NCI-H2171 treated with DMSO at 0.1 percent for 48 hours (cell line): Measurements from ENCODE around the gene CFAP46.
A peak's percentile ranks its signal among the peaks of the same experiment; 100 is the strongest.

Source experiments
- DNase-seq: peaks from one replicate; lab custom pipeline; 2025; lab: John Stamatoyannopoulos, UW

Gene CFAP46

GRCh38 chr10:132942101-132943057 lies at the start of gene CFAP46:
CFAP46 (minus strand) TSS chr10:132942570; CDS start chr10:132942484, 86 bp downstream.
- peak; percentile 21 for DNase-seq

DNA sequence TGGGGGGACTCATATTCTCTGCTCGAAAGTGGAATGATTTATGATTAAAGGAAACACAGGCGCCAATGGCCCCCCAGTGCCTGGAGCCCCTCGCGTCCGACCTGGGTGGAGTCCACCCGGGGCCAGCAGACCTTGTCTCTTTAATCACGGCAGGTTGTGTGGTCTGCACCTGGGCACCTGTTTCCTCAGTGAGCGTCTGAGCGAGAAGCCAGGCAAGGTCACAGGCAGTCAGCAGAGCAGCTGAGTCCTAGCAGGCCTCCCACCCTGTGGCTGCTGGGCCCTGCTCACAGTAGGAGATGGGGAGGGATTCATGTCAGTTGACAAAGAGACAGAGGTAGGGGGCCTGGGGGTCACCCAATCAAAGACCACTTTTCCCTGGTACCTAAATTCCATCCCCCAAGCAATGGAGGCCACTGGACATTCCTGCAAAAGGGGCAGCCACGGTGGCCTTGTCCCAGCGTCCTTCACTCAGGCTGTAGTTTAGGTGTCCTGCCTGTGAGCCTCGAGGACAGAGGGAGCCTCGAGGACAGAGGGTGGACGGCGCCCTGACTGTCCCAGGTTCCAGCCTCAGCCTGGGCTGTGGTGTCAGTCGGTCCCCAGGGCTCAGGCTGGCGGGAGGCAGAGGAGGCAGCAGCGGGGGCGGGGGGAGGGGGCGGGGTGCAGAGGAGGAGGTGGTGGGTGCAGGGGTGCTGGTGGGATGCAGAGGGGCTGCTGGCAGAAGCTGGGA lies 49.5 kb upstream of the CFAP46 start:
- no peak for DNase-seq

DNA sequence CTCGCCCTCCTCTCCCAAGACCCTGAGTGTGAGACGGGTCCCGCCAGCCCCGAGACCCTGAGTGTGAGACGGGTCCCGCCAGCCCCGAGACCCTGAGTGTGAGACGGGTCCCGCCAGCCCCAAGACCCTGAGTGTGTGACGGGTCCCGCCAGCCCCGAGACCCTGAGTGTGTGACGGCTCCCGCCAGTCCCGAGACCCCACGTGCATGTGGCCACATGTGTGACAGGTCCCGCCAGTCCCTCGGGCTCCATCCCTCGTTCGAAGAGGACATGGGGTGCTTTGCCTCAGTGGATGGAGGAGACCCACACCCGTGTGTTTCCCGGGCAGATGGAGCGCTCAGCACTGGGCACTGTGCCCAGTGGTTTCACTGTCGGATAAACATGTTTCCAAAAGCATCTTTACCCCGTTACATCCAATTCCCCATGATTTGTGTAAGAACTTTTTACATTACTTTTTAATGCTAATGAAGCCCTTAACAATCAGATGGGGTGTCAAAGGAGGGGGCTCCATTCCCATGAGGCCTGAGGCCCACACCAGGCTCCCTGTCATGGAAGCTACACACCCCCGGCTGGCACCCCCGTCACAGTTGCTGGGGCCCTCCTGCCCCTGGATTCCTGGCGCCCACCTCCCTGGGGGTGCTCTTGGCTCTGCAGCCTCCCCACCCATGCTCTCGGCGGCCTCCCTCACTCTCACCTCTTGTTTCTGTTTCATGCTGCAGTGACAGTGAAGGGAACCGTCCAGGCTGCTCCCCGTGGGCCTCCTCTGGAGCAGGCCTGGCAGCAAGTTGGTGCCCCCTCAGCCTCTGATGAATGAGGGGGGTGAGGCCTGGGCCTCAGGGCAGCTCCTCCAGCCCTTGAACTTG lies 48.5 kb upstream of the CFAP46 start:
- peak; percentile 56 for DNase-seq

DNA sequence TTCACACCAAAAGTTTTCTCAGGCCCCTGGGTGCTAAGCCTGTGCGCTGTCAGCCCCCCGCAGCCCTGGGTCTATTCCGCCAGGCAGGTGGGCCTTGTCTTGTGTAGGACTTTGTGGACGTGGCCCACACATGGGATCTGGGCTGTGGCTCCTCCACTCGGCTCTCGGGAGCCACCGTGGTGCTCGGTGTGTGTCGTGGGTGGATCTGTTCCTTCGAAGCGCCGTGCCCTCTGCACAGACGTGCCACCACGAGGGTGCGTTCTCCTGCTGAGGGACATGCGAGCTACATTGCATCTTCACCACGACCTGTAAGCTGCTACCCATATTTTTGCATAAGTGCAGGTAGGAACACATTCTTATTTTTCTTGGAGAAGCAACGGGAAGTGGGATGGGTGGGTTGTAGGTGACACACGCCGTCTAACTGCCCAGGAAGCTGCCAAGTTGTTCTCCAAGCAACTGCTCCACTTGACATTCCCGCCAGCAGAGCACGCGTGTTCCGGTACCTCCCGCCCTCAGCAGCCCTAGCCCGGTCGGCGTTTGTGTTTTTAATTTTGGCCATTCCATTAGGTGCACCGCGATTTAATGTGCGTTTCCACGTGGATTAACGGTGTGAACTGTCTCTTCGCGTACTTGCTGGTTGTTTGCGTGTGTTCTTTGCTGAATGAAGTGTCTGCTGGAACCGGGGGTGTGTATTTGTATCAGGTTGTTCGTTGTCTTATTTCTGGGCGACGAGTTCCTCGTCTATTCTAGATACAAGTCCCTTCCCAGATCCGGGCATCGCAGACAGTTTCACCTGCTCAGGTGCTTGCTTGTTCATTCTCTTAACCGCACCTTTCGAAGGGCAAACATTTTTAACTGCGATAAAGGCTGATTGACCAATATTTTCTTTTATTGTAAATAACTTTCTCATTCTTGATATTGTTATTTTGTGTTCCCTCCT lies 47.4 kb upstream of the CFAP46 start:
- no peak for DNase-seq

GRCh38 chr10:132988988-132989387 lies 46.6 kb upstream of the CFAP46 start:
- no peak for DNase-seq

- peak; percentile 13 for DNase-seq
Observed at GRCh38 chr10:132987671-132988571, 45.6 kb upstream of the CFAP46 start.

DNA sequence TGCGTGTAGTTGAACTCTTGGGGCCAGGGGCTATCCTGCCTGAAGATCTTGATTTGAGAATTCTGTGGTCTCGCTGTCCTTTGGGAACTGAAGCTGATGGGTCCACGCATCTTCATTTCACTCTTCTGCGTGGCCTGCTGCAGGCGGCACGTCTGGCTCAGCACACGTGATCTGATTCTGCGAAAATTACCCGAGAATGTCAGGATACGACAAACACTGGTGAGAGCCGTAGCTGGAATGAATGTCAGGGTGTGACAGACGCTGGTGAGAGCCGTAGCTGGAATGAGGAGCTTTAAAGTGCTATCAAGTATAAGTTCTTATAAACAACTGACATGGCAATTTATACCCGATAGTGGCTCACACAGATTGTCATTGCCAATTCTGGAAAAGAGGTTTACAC lies 44.6 kb upstream of the CFAP46 start:
- no peak for DNase-seq

GRCh38 chr10:132986576-132986975 lies 44.2 kb upstream of the CFAP46 start:
- no peak for DNase-seq

DNA sequence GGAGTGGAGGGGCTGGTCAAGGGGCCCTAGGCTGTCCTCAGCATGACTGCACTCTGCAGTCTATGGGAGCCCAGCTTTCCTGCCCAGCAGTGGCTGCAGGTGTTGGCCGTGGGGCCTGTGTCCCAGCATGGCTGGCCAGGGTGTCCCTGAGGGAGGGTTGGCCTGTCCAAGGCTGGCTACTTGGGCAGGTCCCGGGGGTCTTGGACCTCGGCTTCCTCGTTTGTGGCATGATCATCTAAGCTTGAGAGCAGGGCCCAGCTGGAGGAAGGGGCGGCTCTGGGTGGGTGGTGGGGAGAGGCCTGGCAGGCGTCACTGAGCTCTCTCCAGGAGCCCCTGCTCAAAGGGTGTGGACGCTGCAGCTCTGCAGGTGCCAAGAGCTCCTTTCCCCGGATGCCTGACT lies 43.7 kb upstream of the CFAP46 start:
- no peak for DNase-seq

- no peak for DNase-seq
Observed at GRCh38 chr10:132985546-132985900, 43.2 kb upstream of the CFAP46 start.

DNA sequence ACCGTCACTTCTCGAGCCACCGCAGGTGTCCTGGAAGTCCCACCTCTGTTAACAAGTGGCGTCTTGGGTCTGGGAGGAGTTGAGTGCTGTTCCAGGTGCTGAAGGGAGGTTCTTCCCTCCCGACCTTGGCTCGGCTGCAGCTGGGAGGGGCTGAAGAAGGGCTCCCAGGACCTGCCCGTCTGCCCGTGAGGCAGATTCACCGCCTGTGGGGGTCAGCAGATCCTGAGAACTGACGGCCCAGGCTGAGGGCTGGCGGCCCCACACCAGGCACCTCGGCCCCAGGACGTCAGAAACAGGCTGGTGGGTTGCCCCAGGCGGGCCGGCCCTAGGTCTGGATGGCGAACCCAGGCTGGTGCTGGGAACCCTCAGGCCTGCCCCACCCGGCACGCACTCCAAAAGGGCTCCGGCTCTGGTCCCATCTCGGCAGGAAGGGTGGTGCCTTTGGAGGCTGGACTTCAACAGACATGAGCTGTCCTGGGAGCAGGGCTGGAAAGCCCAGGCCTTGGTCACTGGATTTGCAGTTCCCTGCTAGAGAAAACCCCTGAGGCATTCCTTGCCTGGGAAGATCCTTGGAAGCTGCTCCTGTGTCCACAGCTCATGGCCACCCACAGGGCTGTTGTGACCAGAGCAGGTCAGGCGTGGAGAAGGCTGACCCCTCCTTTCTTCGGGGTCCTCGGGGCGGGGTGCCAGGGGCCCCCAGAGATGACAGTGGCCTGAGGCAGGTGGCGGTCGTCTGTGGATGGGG lies 42.6 kb upstream of the CFAP46 start:
- DNase-seq, result no peak

- DNase-seq, result no peak
Observed at GRCh38 chr10:132984008-132984295, 41.6 kb upstream of the CFAP46 start.

- no peak for DNase-seq
Observed at GRCh38 chr10:132983252-132984007, 41.1 kb upstream of the CFAP46 start.

- no peak for DNase-seq
Observed at GRCh38 chr10:132982301-132982989, 40.1 kb upstream of the CFAP46 start.

DNA sequence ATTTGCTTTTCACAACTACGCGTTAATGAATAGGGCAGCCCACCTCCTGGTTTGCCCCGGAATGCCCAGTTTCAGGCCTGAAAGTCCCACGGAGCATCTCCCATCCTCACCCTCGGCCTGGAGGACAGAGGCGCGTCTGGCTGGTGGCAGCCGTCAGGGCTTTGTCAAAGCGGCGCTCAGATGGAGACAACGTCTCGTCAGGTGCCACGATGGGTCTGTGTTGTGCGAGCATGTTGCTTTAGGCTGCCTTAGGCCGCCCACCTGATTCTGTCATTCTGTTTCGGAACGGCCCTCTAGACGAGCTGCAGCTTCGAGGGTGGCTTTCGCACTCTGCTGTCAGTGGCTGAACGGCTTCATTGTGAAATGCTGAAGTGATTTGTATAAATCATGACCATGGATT lies 39.4 kb upstream of the CFAP46 start:
- DNase-seq, result no peak

DNA sequence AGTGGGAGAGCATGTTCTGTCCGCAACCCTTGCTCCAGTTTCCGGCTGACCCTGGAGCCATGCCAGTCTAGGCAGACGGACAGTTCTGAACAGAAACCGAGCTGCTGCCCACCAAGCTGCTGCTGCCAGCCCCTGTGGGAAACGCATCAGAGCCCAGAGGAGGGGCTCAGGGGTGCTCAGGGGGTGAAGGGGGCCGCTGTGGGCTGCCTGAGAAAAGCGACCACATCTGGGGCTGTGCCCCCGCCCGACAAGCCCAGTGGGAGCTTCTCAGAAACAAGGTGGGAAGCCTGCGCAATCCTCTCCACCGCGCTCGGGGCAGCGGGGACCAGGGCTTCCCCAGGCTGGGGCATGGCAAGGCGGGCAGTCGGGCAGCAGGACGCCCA lies 38.8 kb upstream of the CFAP46 start:
- DNase-seq, result no peak

DNA sequence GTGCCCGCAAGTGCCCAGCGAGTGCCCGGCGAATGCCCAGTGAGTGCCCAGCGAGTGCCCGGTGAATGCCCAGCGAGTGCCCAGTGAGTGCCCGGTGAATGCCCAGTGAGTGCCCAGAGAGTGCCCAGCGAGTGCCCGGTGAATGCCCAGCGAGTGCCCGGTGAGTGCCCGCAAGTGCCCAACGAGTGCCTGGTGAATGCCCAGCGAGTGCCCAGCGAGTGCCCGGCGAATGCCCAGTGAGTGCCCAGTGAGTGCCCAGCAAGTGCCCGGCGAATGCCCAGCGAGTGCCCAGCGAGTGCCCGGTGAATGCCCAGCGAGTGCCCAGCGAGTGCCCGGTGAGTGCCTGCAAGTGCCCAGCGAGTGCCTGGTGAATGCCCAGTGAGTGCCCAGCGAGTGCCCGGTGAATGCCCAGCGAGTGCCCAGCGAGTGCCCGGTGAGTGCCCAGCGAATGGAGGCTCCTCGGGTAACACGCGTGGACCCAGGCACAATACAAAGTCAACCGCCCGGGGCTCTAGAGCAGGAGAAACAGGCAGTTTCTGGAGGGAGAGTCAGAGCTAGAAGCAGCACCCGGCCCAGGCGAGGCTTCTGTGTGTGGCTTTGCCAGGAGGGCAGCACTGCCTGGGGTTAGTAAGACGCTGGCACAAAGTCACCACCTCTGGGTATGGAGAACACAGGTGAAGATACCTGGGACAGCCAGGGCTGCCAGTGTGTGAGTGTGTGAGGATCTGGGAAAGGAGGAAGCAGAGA lies 38.2 kb upstream of the CFAP46 start:
- DNase-seq, result no peak
